HG02763 (cell line): ENCODE data around the gene TMEM95.
"Not testable (repeated sequence)": the region's sequence is repeated elsewhere in the genome, so short reads cannot be mapped to it uniquely, and the experiment has no call there.

ENCODE experiments used
- ATAC-seq: cut with Tn5 transposase; IDR thresholded peaks from one replicate; pipeline ENCODE4 v1.9.1; 2021; ENCODE audit warnings: mild to moderate bottlenecking, moderate library complexity; ENCODE audit not compliant: unreplicated experiment

The TMEM95 gene

DNA sequence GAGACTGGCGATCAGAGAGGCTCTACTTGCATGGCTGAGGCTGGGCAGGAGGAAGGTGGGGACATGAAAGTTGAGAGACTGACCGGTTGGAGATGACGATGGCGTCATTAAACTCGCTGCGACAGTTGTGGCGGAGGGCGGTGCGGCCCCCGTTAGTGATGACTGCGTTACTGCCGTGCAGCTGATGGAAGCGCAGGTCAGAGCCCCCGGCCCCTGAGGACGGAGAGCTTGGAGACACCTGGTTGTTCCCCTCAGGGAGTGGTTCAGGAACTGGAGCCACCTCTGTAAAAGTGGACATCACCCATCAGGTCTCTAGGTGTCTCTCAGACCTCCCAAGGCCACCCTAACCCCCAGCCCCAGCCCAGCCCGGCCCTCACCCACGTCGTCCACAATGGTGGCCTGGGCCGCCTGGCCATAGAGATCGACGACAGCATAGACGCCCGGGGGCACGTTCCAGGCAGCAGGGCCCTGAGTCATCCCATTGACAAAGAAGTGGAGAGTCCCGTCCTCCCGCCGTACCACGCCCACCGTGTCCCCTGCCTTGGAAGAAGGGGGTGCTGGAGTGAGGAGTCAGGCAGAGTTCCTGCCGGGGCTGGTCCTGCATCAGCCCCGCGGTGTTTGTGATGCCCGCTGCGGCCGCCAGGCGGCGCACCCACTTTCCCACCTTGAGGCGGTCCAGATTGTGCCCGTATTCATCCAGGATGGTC, 31.1 kb upstream of the TMEM95 start:
- no peak for ATAC-seq

GRCh38 chr17:7324438-7324779, 30.5 kb upstream of the TMEM95 start:
- ATAC-seq = no peak

GRCh38 chr17:7325031-7325528, 29.9 kb upstream of the TMEM95 start:
- ATAC-seq = no peak

- ATAC-seq = no peak
Observed at GRCh38 chr17:7326186-7326585, 28.8 kb upstream of the TMEM95 start.

GRCh38 chr17:7327056-7327455, 27.9 kb upstream of the TMEM95 start:
- ATAC-seq = no peak

- ATAC-seq = no peak
Observed at GRCh38 chr17:7327501-7327900, 27.5 kb upstream of the TMEM95 start.

DNA sequence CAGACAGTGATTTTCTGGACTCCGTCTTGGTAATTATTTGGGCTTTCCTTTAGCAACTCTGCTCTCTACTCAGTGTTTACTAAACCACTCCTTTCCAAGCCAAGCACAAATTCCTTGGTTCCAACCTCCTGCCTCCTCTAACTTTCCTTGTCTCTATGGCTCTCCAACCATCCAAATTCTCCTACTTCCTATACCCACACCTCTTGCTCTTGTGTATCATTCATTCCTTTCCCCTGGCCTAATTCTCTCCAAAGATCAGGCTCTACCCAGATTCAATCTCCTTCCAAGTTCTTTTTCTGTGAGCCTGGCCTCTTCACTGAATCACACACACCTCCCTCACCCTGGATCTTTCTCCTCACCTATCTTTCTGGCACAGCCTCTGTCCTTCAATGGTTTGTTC, 26.9 kb upstream of the TMEM95 start:
- no peak for ATAC-seq

- ATAC-seq = no peak
Observed at GRCh38 chr17:7328840-7329373, 26.0 kb upstream of the TMEM95 start, which contains the start of gene NEURL4. TSS of gene NEURL4 (minus strand) at chr17:7329335. CDS start at chr17:7329312, 23 bp downstream.

- ATAC-seq = peak; percentile 63
Observed at GRCh38 chr17:7329374-7329996, 25.5 kb upstream of the TMEM95 start.

DNA sequence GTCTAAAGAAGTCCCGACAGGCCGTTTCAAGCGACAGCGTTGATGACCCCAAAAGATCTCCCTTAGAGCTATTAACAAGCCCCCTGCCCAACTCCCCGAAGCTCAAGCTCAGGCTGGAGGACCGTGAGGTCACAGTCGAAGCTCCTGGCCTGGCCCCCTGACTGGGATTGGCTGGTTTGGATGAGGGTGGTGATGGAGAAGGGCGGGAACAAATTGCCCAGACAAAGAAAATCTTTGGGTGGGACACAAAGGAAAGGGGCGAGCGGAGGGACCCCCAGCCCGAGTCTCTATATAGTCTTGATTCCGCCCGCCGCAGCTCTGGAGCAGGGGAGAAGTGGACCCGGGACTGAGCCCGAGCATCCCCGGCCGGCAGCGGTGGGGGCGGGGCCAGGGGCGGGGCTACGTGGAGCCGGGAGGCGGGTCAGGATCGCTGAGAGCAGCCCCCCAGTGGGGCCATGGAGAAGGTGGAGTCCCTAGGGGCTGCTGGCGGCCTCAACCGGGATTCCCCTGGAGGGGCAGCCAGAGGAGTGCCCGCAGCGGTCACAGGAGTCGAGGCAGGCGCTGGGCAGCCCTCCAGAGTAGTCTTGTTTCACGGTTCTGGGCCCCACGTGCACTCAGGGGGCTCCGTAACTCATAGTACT, 24.8 kb upstream of the TMEM95 start:
- ATAC-seq = peak; percentile 34

DNA sequence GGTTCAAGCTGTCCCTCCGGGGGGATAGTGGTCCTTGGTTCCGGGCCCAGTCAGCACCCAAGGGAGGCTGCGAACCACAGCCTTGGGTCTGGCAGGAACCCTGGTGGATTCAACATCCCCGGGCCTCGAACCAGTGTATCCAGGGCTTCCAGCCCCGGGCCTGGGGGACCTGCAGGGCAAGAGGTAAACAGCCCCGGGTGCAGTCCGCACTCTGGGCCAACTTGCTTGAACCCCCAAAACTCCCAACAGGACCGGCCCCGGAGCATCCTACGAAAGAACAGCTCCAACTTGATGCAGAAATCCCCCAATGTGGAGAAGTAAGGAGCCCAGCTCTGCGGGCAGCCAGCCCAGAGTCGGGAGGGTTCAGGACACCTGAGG, 24.3 kb upstream of the TMEM95 start:
- ATAC-seq = no peak

GRCh38 chr17:7332111-7332510, 22.8 kb upstream of the TMEM95 start:
- ATAC-seq = no peak

- not testable (repeated sequence) for ATAC-seq
Observed at GRCh38 chr17:7332600-7333069, 22.3 kb upstream of the TMEM95 start.

GRCh38 chr17:7334938-7335538, 19.9 kb upstream of the TMEM95 start:
- no peak for ATAC-seq

GRCh38 chr17:7335765-7336164, 19.2 kb upstream of the TMEM95 start:
- ATAC-seq = not testable (repeated sequence)

DNA sequence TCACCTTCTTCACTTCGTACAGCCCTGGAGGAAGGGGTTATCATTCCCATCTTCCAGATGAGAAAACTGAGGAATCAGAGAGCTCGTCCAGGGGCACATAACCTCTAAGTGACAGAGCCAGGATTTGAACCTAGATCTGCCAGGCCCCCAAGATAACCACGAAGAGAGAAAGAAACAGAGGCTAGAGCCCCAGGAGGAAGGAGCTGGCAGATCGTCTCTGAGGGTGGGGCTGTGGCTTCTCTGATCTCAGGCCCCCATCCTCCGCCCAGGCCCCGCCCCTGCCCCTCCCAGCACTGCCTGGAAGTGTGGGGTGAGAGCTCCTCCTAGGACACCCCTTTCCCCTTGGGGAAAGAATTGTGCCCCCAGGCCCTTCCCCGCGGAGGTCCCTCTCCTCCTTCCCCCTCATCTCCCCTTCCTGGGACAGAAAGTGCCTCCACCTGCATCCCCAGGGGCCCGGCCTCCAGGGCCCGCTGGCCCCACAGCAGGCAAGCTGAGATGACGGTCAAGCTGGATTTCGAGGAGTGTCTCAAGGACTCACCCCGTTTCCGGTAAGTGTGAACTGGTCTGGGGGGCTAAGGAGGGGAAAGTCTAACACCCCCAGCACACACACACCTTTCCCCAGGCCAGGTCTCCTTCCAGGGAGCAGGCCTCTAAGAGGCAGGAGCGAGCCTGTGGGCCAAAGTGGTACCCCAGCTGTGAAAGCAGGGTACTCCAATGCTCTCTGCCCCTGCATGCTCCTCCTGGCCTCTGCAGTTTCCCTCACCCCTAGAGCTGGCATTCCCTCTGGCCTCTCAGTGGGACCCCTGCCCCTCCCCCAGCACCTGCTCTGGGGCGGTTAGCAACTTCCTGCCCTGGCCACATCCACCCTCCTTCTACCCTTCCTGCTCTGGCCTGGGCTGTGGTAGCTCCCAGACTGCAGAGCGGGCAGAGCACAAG, 18.4 kb upstream of the TMEM95 start, which contains the start of gene ACAP1:
ACAP1 (plus strand) TSS at position 290 of the 936 bp plus-strand sequence; CDS start at position 496, 206 bp downstream.
- peak; percentile 53 for ATAC-seq

DNA sequence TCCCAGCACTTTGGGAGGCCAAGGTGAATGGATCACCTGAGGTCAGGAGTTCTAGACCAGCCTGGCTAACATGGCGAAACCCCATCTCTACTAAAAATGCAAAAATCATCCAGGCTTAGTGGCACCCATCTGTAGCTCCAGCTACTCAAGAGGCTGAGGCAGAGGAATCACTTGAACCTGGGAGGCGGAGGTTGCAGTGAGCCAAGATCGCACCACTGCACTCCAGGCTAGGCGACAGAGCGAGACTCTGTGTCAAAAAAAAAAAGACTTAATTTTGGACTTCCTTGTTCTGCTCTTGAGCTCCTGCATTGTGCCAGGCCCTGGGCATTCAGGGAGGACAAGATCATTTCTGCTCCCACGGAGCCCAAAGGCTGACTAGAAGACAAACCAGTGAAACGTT, 17.4 kb upstream of the TMEM95 start:
- ATAC-seq = not testable (repeated sequence)

DNA sequence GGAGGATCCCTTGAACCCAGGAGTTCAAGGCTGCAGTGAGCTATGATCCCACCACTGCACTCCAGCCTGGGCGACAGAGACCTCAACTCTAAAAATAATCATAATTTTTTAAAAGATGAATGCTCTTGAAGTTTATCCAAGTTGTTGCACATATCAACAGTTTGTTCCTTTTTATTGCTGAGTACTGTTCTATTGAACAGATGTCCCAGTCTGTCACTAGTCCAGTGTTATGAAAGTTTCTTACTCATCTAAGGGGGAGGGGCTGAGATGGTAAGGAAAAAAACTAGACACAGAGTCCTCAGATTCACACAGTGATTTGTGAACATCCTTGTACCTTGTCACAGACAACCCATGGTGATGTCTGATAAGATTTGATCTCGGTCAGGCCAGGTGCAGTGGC, 14.8 kb upstream of the TMEM95 start:
- ATAC-seq = no peak

DNA sequence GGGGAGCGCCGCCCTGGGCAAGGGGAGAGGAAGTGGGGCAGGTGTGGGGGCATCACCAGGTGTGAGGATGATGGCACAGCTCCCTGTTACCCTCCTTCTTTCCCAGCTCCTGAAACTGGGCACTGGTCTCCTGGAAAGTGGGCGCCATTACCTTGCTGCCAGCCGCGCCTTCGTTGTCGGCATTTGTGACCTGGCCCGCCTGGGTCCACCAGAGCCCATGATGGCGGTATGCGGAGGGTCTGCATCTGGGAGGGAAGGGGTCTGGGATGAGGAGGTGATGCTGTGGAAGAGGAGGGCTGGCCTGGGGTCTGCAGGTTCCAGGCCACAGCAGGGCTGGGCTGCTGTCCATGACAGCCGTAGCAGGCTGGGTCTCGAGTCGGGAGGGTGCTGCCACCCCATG, 13.1 kb upstream of the TMEM95 start:
- no peak for ATAC-seq

DNA sequence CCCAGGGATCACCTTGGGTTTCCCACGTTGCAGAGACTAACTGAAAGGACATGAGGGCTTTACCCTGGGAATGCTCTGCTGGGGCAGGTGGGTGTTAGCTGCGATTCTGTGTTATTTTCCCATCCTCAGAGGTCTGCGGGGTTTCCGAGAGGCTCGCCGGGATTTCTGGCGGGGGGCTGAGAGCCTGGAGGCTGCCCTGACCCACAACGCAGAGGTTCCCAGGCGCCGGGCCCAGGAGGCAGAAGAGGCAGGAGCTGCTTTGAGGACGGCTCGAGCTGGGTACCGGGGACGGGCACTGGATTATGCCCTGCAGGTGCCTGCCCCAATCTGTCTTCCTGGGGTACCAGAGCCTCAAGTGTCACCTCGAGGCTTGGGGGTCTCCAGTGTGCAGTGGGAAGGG, 11.7 kb upstream of the TMEM95 start:
- ATAC-seq = no peak
